Fibroblast of the conjunctiva (primary cell): ENCODE data around the gene NIPAL1.

Experiments used
- DNase-seq: peaks from one replicate; pipeline ENCODE4 v3.0.0-alpha.2; 2010; ENCODE audit warnings: low read depth

Gene NIPAL1

GRCh38 chr4:48027653-48028052 lies 11.1 kb downstream of the NIPAL1 start:
- no peak for DNase-seq

GRCh38 chr4:48028696-48029095 lies 12.1 kb downstream of the NIPAL1 start:
- DNase-seq = no peak

GRCh38 chr4:48030470-48030869 lies 13.9 kb downstream of the NIPAL1 start:
- DNase-seq = no peak

- peak; percentile 34 for DNase-seq
These were observed 15.4 kb downstream of the NIPAL1 start for GRCh38 chr4:48031802-48032525.

GRCh38 chr4:48032721-48033120 lies 16.1 kb downstream of the NIPAL1 start:
- DNase-seq = no peak

DNA sequence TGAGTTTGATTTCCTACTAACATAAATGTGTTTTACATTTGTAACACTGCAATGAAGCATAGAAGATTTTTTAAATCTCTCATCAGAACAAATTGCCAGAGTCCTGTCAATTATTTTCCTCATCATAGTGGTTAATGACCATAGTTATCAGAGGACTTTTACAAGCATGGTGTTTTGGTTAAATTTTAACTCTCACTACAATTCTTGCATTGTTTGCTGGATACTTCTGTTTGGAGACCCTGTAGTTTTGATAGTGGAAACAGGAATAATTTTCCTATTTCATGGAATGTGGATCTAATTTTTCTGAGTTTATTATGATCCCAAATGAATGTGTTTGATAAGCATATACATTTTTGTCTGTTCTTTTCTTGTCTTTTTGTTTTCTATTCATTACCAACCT lies 16.8 kb downstream of the NIPAL1 start:
- no peak for DNase-seq

DNA sequence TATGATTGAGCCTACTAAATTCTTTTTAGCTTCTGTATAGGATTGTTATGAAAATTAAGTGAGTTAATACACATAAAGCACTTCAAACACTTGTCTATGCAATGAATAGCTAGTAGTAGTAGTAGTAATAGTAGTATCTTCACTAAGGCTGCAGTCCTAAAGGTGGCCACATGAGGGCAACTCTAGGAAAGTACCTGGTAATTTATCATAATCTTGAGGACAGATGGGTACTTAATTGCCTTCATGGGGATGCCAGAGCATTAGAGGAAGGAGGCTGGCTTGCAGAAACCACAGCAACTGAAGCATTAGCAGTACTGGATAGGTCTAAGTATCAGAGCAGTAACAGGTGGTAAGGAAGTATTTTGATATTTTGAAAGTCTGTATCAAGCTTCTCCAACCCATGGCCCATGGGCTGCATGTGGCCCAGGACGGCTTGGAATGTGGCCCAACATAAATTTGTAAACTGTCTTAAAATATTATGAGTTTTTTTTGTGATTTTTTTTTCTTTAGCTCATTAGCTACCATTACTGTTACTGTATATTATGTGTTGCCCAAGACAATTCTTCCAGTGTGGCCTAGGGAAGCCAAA lies 17.3 kb downstream of the NIPAL1 start:
- DNase-seq = no peak

- DNase-seq = no peak
These were observed 19.4 kb downstream of the NIPAL1 start for GRCh38 chr4:48035952-48036351.

- DNase-seq = no peak
These were observed 20.5 kb downstream of the NIPAL1 start for GRCh38 chr4:48037117-48037462.

DNA sequence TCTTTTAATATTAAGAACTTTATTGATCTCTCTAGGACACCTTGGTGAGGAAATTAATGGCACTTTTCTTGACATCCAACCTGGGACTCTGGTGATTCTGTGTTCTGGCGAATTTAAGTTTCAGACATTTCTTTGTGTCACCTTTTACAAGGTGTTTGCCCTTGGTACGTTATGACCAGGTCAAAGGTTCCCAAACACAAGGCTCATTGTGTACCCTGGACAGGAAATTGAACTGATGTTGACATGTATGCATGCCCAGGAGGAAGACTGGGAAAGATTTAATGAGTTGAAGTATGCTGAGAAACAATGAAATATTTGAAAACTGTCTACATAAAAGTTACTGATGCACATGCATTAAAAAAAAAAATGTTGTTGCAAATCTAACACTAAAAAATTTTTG lies 22.1 kb downstream of the NIPAL1 start:
- DNase-seq = no peak

- no peak for DNase-seq
These were observed 23.0 kb downstream of the NIPAL1 start for GRCh38 chr4:48039561-48039960.

DNA sequence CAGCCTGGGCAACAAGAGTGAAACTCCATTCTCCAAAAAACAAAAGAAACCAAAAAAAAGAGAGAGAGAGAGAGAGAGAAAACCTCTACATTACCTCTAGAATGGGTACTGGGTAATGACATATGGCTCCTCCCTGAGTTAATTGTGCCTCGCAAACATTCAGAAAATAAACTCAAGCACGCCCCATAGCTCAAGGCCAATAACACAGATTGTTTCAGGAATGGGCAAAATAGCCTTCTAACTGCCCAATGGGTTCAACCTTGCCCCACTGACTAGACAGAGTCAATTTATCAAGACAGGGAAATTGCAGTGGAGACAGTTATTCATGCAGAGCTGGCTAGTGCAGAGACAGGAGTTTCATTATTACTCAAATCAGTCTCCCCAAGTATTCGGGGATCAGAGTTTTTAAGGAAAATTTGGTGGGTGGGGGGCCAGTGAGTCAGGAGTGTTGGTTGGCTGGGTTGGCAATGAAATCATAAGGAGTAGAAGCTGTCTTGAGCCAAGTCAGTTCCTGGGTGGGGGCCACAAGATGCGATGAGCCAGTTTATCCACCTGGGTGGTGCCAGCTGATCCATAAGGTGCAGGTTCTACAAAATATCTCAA lies 25.1 kb downstream of the NIPAL1 start:
- no peak for DNase-seq

DNA sequence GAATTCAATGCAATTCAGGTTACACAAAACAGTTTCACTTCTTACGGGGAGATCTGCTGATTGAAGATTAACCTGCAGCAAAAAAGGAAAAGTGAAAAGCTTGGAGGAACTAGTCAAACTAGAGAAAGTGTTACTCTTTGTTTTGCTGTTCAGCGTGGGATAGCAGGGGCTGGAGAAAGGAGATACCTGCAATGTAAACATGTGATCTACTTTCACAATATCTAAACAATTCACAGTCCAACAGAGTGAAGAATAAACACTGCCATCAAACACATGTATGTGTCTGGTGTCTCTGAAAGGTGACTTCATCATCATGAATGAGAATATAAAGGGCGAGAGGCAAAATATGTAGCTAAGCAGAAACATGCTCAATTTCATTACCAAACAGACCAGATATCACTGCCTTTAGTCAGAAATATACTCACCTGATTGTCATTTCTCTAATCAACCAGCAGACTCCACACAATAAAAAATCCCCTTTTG lies 26.4 kb downstream of the NIPAL1 start:
- no peak for DNase-seq

- DNase-seq = no peak
These were observed 26.9 kb downstream of the NIPAL1 start for GRCh38 chr4:48043504-48043903.

- no peak for DNase-seq
These were observed 27.7 kb downstream of the NIPAL1 start for GRCh38 chr4:48044298-48044697.

- no peak for DNase-seq
These were observed 29.5 kb downstream of the NIPAL1 start for GRCh38 chr4:48046059-48046458.

GRCh38 chr4:48047421-48047844 lies 30.9 kb downstream of the NIPAL1 start:
- no peak for DNase-seq

- no peak for DNase-seq
These were observed 31.3 kb downstream of the NIPAL1 start for GRCh38 chr4:48047896-48048295.

DNA sequence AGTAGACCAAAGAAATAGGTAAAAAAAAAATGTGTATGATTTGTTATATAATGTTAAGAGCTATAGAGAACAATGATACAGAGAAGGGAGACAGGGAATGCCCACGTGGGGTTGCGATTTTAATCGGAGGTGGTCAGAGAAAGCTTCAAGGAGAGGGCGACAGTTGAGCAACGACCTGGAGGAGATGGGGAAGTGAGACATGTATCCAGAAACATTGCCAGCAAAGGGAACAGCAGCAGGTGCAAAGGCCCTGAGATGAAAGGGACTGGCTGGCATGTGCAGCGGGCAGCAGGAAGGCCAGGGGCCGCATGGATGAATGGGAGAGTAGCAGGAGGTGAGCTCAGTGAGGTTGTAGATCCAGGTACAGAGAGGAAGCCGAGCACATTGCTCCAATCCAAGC lies 32.9 kb downstream of the NIPAL1 start:
- no peak for DNase-seq

DNA sequence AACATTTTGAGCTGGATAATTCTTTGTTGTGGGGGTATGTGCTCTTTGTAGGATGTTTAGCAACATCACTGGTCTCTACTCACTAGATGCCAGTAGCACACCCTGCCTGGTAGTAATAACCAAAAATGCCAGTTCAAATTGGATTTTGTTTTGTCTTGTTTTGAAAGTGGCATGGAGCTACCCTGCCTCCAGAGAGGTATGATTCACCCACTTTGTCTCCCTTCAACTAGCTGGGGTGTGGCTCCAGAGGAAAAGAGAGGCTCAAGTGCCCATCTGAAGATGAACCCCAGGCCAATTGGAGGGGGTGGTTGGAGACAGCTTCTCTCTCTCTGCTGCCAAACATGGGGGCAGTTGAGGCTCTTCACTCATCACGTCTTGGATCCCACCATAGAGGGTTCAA lies 34.5 kb downstream of the NIPAL1 start:
- no peak for DNase-seq

DNA sequence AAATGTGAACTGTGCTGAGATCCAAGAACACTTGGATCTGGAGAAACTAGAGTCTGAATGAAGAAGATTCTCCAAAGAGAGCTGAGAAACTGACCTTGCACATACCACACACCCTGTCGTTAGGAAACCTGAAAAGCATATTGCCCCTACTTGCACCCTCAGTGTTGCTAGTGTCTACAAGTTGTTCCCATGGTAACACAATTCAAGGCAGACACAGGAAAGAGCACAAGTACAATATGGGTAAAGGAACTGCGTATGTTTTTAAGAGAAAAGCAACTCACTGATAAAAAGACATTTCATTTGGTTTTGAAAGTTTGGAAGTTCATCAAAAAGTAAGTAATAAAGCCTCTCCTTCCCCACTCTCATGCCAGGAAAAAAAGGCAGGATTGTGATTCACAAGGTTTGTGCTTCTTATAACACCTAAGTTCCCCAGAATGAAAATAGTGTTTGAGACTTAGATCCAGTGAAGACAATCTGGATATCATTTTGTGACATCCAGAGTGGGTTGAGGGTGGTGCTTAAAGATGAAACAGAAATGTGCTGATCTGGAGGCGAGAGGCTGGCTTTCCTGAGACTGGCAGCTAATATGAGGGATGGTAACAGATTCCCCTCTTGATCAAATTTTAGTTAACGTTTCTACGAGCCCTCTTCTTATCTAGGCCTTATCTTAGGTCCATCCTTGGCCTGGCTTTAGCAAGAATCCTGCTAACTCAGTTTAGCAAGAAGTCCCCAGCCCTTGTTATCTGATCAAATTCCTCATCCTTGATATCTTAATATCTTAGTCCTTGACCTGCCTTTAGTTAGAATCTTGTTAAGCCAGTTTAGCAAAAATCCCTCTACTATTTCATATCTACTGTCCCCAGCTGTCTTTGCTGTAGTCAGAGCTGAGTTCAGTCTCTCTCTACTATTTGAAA lies 42.3 kb downstream of the NIPAL1 start:
- DNase-seq = no peak

DNA sequence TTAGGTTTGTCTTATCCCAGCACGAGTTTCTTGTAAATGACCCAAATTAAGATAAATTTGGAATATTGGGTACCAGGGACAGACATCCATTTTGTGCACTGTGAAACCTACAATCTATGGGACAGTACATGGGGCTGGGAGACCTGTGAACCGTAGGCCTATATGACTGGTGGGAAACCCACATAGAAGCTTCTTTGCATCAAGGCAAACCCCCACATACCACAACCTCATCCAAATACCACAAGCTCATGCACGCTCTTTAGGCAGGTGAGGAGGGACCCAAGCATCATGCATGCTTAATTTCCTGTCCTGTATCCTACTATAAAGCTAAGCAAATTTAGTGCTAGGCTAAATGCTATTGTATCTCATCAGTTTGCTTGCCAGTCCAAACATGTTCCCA lies 47.8 kb downstream of the NIPAL1 start:
- DNase-seq = no peak
